Measurements from ENCODE around the gene PCDHGB1. TPM values are rescaled to one million over a fixed set of nuclear protein-coding genes. Genes with fewer than 3 reads are reported as not detected.
"Not testable (repeated sequence)": the region's sequence is repeated elsewhere in the genome, so short reads cannot be mapped to it uniquely, and the experiment has no call there.

PCDHGB1 gene
- total RNA-seq, 4 donors from 2014 or later = 2.0 to 9.5 (median 4.2) TPM

- H3K4me1 ChIP-seq = peaks cover 0 to 9% (median 0%) of the 10 kb centered on the region in 3 donors
- H3K4me3 ChIP-seq = peak overlapping the region; percentile 40 to 46
- 12 to 23% methylated on average over 13 to 27 of the region's 27 CpGs for WGBS, 2 donors (ENCODE audit: low coverage in 1 of 2)
- H3K27ac ChIP-seq = peak overlapping the region; percentile 40 to 74 (median 62)
- peak; percentile 73 for ATAC-seq
- peaks cover 0 to 50% (median 0%) of the 10 kb centered on the region in 3 donors for H3K9me3 ChIP-seq
- TF ChIP-seq, protein P1, sequence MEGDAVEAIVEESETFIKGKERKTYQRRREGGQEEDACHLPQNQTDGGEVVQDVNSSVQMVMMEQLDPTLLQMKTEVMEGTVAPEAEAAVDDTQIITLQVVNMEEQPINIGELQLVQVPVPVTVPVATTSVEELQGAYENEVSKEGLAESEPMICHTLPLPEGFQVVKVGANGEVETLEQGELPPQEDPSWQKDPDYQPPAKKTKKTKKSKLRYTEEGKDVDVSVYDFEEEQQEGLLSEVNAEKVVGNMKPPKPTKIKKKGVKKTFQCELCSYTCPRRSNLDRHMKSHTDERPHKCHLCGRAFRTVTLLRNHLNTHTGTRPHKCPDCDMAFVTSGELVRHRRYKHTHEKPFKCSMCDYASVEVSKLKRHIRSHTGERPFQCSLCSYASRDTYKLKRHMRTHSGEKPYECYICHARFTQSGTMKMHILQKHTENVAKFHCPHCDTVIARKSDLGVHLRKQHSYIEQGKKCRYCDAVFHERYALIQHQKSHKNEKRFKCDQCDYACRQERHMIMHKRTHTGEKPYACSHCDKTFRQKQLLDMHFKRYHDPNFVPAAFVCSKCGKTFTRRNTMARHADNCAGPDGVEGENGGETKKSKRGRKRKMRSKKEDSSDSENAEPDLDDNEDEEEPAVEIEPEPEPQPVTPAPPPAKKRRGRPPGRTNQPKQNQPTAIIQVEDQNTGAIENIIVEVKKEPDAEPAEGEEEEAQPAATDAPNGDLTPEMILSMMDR (IDR thresholded peaks at IDR 0.05) = peak; percentile 20 to 66 (median 40)
- peak; percentile 37 for TF ChIP-seq POLR2AphosphoS5 (IDR thresholded peaks at IDR 0.05)
- TF ChIP-seq EP300 (IDR thresholded peaks at IDR 0.05) = no peak
- TF ChIP-seq POLR2A (IDR thresholded peaks at IDR 0.05) = peak in 1 of 2 donors; percentile 16
- peaks cover 0 to 8% of the 10 kb centered on the region in 2 donors for H3K36me3 ChIP-seq
- H3K27me3 ChIP-seq = peaks cover 8% of the 10 kb centered on the region
These were observed 23.6 kb upstream of the PCDHGB1 start for GRCh38 chr5:141326088-141326854.

GRCh38 chr5:141328231-141328630 is 21.7 kb upstream of the PCDHGB1 start:
- Histone ChIP-seq H3K27ac (no peak overlapping the region), H3K27me3 (peaks cover 21% of the 10 kb centered on the region), H3K36me3 (peaks cover 0 to 8% of the 10 kb centered on the region in 2 donors), H3K4me1 (peaks cover 0 to 7% (median 0%) of the 10 kb centered on the region in 3 donors), H3K9me3 (peaks cover 0 to 66% (median 0%) of the 10 kb centered on the region in 3 donors), H3K4me3 (no peak overlapping the region)
- ATAC-seq = no peak
- TF ChIP-seq POLR2AphosphoS5 (IDR thresholded peaks at IDR 0.05) (no peak), POLR2A (IDR thresholded peaks at IDR 0.05) (no peak), EP300 (IDR thresholded peaks at IDR 0.05) (no peak)
- TF ChIP-seq, protein P1 (IDR thresholded peaks at IDR 0.05) = no peak
- 81% methylated on average over 6 of the region's 8 CpGs; no CpG with 5 or more reads in 1 of the 2 donors for WGBS, 2 donors (ENCODE audit: low coverage in 1 of 2)

DNA sequence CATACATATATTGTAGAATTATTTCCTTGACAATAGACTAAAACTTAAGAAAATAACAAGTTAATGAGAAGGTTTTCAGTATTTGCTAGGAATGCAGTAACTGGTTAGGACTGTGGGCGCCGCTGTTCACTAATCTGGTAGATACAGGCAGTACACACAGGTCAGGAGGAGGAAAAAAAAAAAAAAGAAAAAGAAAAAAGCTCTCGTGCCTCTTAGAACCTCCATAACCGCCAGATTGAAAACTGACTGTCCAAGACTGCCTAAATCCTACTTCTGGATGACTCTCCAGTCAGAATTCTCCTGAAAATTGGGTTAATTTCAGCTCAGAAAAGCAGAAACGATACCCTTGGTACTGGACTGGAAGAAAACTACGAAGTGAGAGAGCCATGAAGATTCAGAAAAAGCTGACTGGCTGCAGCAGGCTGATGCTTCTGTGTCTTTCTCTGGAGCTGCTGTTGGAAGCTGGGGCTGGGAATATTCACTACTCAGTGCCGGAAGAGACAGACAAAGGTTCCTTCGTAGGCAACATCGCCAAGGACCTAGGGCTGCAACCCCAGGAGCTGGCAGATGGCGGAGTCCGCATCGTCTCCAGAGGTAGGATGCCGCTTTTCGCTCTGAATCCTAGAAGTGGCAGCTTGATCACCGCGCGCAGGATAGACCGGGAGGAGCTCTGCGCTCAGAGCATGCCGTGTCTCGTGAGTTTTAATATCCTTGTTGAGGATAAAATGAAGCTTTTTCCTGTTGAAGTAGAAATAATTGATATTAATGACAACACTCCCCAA is 19.4 kb upstream of the PCDHGB1 start, which contains the start of gene PCDHGA1:
TSS of gene PCDHGA1 (plus strand) at position 216 of the 782 bp plus-strand sequence.
- 15 to 32% methylated on average over 9 to 17 of the region's 21 CpGs for WGBS, 2 donors (ENCODE audit: low coverage in 1 of 2)
- Histone ChIP-seq H3K27ac (no peak within 1 kb of the TSS), H3K36me3 (peaks cover 0 to 8% of the 10 kb centered on the region in 2 donors), H3K9me3 (peaks cover 0 to 86% (median 0%) of the 10 kb centered on the region in 3 donors), H3K4me1 (peaks cover 0 to 7% (median 0%) of the 10 kb centered on the region in 3 donors), H3K27me3 (peaks cover 27% of the 10 kb centered on the region), H3K4me3 (no peak within 1 kb of the TSS)
- no peak for ATAC-seq
- TF ChIP-seq EP300 (IDR thresholded peaks at IDR 0.05) = no peak
- TF ChIP-seq POLR2A (IDR thresholded peaks at IDR 0.05) = no peak
- TF ChIP-seq, protein P1 (IDR thresholded peaks at IDR 0.05) = no peak
- no peak for TF ChIP-seq POLR2AphosphoS5 (IDR thresholded peaks at IDR 0.05)

GRCh38 chr5:141332571-141332970 is 17.3 kb upstream of the PCDHGB1 start:
- Histone ChIP-seq H3K27me3 (peaks cover 32% of the 10 kb centered on the region), H3K9me3 (peaks cover 0 to 98% (median 2%) of the 10 kb centered on the region in 3 donors)
- not testable (repeated sequence) for H3K4me1 ChIP-seq, H3K4me3 ChIP-seq, H3K27ac ChIP-seq, ATAC-seq, H3K36me3 ChIP-seq
- WGBS, 2 donors (ENCODE audit: low coverage in 1 of 2) = 40% methylated on average over 4 of the region's 39 CpGs; no CpG with 5 or more reads in 1 of the 2 donors
